ENCODE measurements around the gene CEBPE.

CEBPE gene

GRCh38 chr14:23146351-23146910, 27.4 kb upstream of the CEBPE start:
- Histone ChIP-seq H3K9ac (ENCODE audit: low read depth, low read length, poor library complexity, severe bottlenecking) (no peak overlapping the region), H2AFZ (ENCODE audit: low read length) (no peak overlapping the region), H3K9me2 (replicated peaks; ENCODE audit: low read depth, low read length) (no peaks in the 10 kb centered on the region), H3K4me3 (ENCODE audit: low read length, poor library complexity, severe bottlenecking) (no peak overlapping the region), H3K36me3 (ENCODE audit: insufficient read depth, low read length) (no peaks in the 10 kb centered on the region), H3K4me1 (ENCODE audit: insufficient read depth, low read length, poor library complexity, severe bottlenecking) (no peaks in the 10 kb centered on the region), H3K9me3 (ENCODE audit: insufficient read depth, low read depth, low read length) (no peaks in the 10 kb centered on the region), H3K4me2 (ENCODE audit: low read depth, low read length, poor library complexity, severe bottlenecking) (no peak overlapping the region), H3K79me2 (ENCODE audit: insufficient read depth, low read length) (no peaks in the 10 kb centered on the region), H4K20me1 (ENCODE audit: insufficient read depth, low read length, poor library complexity, severe bottlenecking) (no peaks in the 10 kb centered on the region), H3K27me3 (ENCODE audit: insufficient read depth, low read length, poor library complexity, severe bottlenecking) (no peaks in the 10 kb centered on the region), H3F3A (ENCODE audit: low read depth) (no peaks in the 10 kb centered on the region)
- TF ChIP-seq EZH2phosphoT487 (IDR thresholded peaks at IDR 0.05; ENCODE audit: borderline replicate concordance) = no peak
- TF ChIP-seq, protein P1, sequence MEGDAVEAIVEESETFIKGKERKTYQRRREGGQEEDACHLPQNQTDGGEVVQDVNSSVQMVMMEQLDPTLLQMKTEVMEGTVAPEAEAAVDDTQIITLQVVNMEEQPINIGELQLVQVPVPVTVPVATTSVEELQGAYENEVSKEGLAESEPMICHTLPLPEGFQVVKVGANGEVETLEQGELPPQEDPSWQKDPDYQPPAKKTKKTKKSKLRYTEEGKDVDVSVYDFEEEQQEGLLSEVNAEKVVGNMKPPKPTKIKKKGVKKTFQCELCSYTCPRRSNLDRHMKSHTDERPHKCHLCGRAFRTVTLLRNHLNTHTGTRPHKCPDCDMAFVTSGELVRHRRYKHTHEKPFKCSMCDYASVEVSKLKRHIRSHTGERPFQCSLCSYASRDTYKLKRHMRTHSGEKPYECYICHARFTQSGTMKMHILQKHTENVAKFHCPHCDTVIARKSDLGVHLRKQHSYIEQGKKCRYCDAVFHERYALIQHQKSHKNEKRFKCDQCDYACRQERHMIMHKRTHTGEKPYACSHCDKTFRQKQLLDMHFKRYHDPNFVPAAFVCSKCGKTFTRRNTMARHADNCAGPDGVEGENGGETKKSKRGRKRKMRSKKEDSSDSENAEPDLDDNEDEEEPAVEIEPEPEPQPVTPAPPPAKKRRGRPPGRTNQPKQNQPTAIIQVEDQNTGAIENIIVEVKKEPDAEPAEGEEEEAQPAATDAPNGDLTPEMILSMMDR (conservative IDR thresholded peaks at IDR 0.05; ENCODE audit: low read length) = no peak

DNA sequence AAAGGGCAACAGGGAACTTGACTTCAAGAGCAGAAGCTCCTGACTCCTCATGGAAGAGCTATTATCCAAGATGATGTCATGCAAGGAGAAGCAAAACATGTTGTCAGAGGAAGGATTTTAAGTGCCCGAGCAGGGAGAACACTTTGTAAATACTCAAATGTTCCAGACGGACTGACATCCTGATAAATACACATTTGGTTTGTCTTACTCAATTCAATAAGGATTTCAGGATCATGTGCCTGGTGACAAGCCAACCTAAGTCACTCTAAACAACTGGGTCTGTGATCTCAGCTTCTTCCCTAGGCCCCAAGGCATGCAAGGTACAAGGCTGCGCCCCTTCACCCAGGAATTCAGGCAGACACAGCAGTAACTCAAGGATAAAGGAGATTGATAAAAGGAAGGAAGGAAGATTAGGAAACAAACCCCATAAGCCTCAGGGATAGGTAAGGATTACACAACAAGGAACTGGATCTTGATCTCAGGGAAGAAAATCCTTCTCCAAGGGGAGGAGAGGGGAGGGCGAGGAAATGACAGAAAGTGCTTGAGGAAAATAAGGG, 26.8 kb upstream of the CEBPE start:
- no peaks in the 10 kb centered on the region for H3K9me3 ChIP-seq (ENCODE audit: insufficient read depth, low read depth, low read length)
- no peaks in the 10 kb centered on the region for H3K36me3 ChIP-seq (ENCODE audit: insufficient read depth, low read length)
- no peaks in the 10 kb centered on the region for H4K20me1 ChIP-seq (ENCODE audit: insufficient read depth, low read length, poor library complexity, severe bottlenecking)
- no peak overlapping the region for H3K4me2 ChIP-seq (ENCODE audit: low read depth, low read length, poor library complexity, severe bottlenecking)
- H3K4me3 ChIP-seq (ENCODE audit: low read length, poor library complexity, severe bottlenecking) = no peak overlapping the region
- no peaks in the 10 kb centered on the region for H3K9me2 ChIP-seq (replicated peaks; ENCODE audit: low read depth, low read length)
- no peaks in the 10 kb centered on the region for H3K4me1 ChIP-seq (ENCODE audit: insufficient read depth, low read length, poor library complexity, severe bottlenecking)
- H3K27me3 ChIP-seq (ENCODE audit: insufficient read depth, low read length, poor library complexity, severe bottlenecking) = no peaks in the 10 kb centered on the region
- no peaks in the 10 kb centered on the region for H3K79me2 ChIP-seq (ENCODE audit: insufficient read depth, low read length)
- H3K9ac ChIP-seq (ENCODE audit: low read depth, low read length, poor library complexity, severe bottlenecking) = no peak overlapping the region
- TF ChIP-seq, protein P1 (conservative IDR thresholded peaks at IDR 0.05; ENCODE audit: low read length) = no peak
- no peak for TF ChIP-seq EZH2phosphoT487 (IDR thresholded peaks at IDR 0.05; ENCODE audit: borderline replicate concordance)
- no peak overlapping the region for H2AFZ ChIP-seq (ENCODE audit: low read length)
- no peaks in the 10 kb centered on the region for H3F3A ChIP-seq (ENCODE audit: low read depth)

GRCh38 chr14:23143911-23144310, 24.9 kb upstream of the CEBPE start:
- Histone ChIP-seq H4K20me1 (ENCODE audit: insufficient read depth, low read length, poor library complexity, severe bottlenecking) (no peaks in the 10 kb centered on the region), H3K4me2 (ENCODE audit: low read depth, low read length, poor library complexity, severe bottlenecking) (no peak overlapping the region), H3K27me3 (ENCODE audit: insufficient read depth, low read length, poor library complexity, severe bottlenecking) (no peaks in the 10 kb centered on the region), H3K36me3 (ENCODE audit: insufficient read depth, low read length) (no peaks in the 10 kb centered on the region), H3K4me3 (ENCODE audit: low read length, poor library complexity, severe bottlenecking) (no peak overlapping the region), H3K79me2 (ENCODE audit: insufficient read depth, low read length) (no peaks in the 10 kb centered on the region), H3K9ac (ENCODE audit: low read depth, low read length, poor library complexity, severe bottlenecking) (no peak overlapping the region), H3K9me3 (ENCODE audit: insufficient read depth, low read depth, low read length) (no peaks in the 10 kb centered on the region), H3F3A (ENCODE audit: low read depth) (no peaks in the 10 kb centered on the region), H2AFZ (ENCODE audit: low read length) (no peak overlapping the region), H3K4me1 (ENCODE audit: insufficient read depth, low read length, poor library complexity, severe bottlenecking) (no peaks in the 10 kb centered on the region), H3K9me2 (replicated peaks; ENCODE audit: low read depth, low read length) (no peaks in the 10 kb centered on the region)
- TF ChIP-seq, protein P1 (conservative IDR thresholded peaks at IDR 0.05; ENCODE audit: low read length) = no peak
- TF ChIP-seq EZH2phosphoT487 (IDR thresholded peaks at IDR 0.05; ENCODE audit: borderline replicate concordance) = no peak

All from Loucy (cell line).